HG03045 (cell line): Measurements from ENCODE around the gene BZW2.
A peak's percentile ranks its signal among the peaks of the same experiment; 100 is the strongest.
"Not testable (repeated sequence)": the region's sequence is repeated elsewhere in the genome, so short reads cannot be mapped to it uniquely, and the experiment has no call there.

Source experiments
- ATAC-seq: cut with Tn5 transposase; IDR thresholded peaks from one replicate; pipeline ENCODE4 v1.9.1; 2021; ENCODE audit warnings: mild to moderate bottlenecking, moderate library complexity; ENCODE audit not compliant: unreplicated experiment

Gene BZW2

DNA sequence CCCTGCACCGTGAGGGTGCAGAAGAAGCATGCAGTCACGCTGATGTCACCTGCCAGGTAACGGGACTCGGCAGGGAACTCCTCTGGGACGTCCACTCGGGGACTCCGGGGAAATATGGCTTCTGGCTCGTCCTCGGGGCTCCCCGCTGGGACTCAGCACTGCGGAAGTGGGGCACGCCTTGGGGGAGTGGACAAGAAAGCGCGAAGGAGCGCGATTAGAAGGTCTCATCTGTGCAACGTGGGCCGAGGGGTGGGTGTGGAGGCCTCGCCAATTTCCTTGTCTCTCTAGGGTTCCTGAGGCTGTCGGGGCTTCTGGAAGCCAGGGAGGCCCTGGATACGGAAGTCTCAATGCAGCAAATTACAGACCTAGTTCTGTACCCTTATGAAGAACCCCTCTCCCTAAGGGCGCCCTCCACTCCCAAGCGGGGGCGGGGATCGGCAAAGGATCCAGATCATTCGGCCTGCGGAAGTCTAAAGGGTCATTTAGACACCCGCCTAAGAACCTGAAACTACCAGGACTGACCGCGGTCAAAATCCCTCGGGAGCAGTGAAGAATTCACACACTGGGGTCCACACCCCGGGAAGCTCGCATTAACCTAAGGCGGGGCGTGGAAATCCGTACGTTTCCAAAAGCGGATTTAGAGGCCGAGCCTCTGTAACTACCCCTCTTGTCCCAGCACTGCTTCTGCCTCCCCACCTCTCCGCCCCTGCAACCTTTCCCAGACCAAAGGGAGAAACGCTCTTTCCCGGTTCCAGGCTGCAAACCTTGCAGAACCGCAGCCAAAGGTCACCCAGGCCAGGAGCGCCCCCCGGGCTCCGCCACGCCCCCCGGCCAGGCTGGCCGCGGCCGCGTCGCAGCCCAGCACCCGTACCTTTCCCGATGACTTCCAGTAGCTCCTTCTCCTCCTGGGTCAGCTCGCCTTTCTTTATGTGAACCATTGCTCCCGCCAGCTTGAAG is 1.1 kb upstream of the BZW2 start:
- ATAC-seq, result no peak

DNA sequence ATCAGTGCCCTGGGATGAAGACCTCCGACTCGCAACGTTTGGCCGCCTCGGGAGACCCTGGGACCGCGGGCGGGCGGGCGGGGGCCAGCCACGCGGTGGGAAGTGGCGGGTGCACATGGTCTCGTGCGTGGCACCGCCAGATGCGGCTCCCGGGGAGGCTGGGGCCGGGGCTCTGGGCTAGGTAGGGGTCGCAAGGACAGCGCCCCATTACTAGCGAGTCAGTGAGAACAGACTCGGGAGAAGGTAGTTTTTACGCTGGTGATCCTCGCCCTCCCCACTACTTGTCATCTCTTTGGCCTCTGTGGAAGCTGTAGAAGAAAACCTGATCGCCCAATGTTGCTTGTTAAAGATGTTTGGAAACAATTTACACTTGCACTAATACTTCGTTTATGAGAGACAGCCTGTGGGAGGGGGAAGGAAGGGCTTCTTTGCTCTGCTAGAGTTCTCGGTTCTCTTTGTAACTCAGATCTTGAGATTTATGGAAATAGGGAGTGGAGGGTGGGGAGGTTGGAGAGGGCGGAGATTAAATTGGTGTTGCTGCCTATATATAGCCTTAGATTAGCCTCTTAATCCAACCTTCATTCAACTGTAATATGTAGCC is 591 bp downstream of the BZW2 start:
- peak; percentile 0 for ATAC-seq

- no peak for ATAC-seq
Measured at GRCh38 chr7:16647435-16647960, 1.5 kb downstream of the BZW2 start.

- no peak for ATAC-seq
Measured at GRCh38 chr7:16648551-16648950, 2.6 kb downstream of the BZW2 start.

- ATAC-seq, result no peak
Measured at GRCh38 chr7:16649196-16649595, 3.2 kb downstream of the BZW2 start.

DNA sequence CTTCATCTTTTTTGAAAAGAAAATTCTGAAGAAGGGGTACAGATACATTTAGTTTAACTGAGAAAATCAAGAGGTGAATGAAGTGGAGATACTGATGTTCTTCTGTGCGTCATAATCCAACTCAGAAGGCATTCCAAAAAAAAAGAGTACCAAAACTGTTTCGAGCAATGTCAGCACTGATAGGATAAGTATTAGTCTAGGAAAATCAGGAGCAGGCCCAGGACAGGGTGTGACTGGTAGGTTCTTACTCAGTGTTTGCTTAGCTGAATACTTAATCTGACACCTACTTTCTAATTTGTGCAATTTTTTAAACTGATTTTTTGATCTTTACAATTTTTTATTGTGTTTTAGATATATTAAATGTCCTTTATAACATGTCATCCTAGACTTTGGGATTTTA is 4.3 kb downstream of the BZW2 start:
- ATAC-seq, result no peak

DNA sequence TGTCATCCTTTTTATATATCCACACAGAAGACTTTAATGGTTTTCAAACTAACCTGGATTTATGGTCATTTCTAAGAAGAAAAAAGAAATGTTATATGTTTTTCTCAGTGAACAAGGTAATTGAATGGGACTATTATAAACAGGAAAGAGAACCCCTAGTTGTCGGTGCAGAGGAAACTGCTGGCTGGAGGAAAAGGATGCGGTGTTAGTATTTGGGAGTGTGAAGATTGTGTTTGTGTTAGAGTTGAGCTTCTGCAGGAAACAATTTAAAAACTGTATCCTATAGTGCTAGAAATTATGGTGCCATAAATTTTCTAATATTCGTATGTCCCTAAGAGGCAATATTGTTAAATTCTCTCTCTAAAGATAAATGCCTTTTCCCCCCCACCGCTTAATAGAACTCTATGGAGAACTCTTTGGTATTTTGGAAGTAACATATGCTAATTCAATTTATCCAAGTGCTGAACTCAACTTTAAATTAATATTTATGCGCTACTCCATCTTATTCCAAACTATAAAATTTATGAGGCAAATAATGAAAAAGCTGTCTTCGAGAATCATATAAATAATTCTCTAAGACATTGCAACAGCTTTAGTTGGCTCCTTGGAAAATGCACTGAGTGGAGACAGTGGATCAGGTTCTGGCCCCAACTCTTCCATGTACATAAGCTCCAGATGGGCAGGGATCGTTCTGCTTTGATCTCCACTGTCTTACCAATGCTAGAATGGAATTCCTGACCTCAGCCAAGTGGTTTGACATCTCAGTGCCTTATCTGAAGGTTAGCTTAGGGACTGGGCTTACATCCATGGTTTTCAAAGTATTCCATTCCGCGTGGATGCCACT is 5.6 kb downstream of the BZW2 start:
- no peak for ATAC-seq

GRCh38 chr7:16652240-16652583 is 6.2 kb downstream of the BZW2 start:
- ATAC-seq, result no peak

DNA sequence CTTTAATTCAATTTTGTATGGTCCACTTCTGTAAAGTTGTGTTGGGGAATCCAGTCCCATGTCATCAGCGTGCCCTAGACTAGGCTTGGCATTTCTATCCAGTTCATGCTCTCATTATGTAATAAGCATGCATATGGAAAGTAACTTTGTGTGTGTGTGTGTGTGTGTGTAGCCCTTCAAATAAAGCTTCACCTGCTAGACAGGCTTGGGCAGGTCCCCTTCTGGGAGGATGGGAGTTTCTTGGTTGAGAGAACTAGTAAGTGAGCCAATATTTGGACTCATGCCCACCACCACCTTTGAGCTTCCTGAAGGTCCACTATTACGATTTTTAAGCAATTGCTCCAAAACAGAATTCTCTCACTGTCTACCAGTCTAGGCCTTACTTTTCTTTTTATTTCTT is 6.9 kb downstream of the BZW2 start:
- no peak for ATAC-seq

GRCh38 chr7:16655394-16655793 is 9.4 kb downstream of the BZW2 start:
- ATAC-seq, result no peak

GRCh38 chr7:16656141-16656540 is 10.2 kb downstream of the BZW2 start:
- ATAC-seq, result no peak

- ATAC-seq, result no peak
Measured at GRCh38 chr7:16657656-16658279, 11.8 kb downstream of the BZW2 start.

- not testable (repeated sequence) for ATAC-seq
Measured at GRCh38 chr7:16659854-16660497, 14.0 kb downstream of the BZW2 start.

GRCh38 chr7:16660702-16661464 is 14.9 kb downstream of the BZW2 start:
- no peak for ATAC-seq

DNA sequence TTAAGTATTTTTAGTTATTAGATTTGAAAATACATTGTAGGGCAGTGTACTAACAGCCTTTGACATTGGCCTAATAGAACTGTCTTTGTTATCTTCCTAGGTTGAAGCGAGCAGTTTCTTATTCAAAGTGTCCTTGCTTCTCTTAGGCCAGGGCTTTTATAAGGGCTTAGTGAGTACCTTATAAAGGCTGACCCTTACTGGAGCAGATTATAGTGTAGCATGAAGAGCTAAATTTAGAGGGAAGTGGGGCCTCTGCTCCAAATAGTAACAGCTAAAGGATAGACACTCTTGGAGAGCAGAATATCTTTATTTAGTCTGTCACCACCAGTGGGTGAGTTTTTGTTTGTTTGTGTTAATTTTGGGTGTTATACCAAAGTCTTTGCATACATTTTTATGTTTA is 15.9 kb downstream of the BZW2 start:
- ATAC-seq, result no peak

DNA sequence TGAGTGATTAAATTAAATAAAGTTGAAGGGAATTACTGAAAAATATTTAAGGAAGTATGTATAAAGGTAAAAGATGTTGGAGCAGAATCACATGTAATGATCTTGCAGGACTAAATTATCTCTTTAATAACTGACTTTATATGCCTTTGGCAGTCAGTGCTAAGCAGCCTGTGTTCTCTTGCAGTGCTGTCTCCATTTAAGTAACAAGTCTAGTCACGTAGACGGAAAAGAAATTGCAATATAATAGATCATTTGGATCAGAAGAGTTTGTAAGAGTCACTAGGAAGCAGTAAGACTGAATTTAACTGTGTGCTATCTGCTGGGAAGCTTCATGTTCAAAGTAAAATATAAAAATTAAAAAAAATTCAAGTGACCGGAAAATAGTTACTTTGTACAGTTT is 21.4 kb downstream of the BZW2 start:
- no peak for ATAC-seq

DNA sequence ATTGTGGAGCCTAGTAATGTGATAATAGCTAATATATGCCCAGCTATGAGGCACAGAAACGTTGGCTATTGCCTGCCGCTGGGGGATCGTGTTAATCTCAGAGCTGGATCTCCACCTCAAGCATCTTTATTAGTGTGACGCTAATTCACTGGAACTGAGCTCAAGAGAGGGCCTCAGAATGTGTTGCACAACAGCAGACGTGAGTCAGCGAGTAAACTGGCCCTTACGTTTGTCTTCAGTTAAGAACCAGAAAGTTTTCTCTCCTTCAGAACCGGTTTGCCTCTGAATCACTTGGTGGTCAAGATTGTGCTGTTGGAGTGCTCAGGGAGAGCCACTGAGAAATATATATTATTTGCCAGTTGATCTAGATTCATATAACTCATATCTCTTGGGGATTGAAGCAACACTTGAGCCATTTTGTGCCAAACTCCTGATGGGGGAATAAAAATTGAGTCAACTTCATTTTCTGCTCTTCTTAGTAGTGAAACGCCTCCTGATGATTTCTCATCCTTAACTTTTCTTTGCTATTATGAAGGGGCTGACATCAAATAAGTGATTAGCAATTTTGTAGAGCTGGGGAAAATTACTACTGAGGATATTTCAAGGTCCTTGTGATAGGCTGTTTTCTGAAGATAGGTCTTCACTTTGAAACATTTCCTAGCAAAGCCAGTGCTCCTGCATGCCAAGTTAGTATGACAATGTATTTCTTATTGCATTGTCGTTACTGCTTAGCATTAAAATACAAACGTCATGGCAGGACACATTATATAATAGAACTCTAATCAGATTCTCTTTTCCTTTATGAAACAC is 22.3 kb downstream of the BZW2 start:
- ATAC-seq, result no peak

- no peak for ATAC-seq
Measured at GRCh38 chr7:16668978-16669377, 23.0 kb downstream of the BZW2 start.

DNA sequence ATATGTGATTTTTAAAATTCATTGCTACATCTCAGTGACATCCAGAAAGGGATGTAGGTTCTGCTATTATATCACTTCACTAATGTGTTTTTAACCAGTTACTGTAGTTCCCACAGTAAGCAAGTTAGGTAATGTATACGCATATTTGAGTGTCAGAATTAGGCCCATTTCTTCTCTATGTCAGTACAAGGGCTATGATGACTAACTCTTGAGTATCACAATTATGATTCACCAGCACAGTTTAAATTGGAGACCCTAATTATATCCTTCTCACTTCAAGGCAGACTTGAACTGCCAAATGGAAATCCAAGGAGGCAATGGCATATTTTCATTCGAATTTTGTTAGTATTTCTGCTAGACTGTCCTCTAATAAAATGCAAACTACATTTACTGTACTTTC is 23.6 kb downstream of the BZW2 start:
- no peak for ATAC-seq
